CD1c-positive myeloid dendritic cell (primary cell): ENCODE data around the gene CHRNB1.
A peak's percentile ranks its signal among the peaks of the same experiment; 100 is the strongest.

Source experiments
- DNase-seq: peaks from one replicate; pipeline ENCODE4 v3.0.0-alpha.2; 2016; ENCODE audit errors: extremely low spot score

The CHRNB1 gene, protein sequence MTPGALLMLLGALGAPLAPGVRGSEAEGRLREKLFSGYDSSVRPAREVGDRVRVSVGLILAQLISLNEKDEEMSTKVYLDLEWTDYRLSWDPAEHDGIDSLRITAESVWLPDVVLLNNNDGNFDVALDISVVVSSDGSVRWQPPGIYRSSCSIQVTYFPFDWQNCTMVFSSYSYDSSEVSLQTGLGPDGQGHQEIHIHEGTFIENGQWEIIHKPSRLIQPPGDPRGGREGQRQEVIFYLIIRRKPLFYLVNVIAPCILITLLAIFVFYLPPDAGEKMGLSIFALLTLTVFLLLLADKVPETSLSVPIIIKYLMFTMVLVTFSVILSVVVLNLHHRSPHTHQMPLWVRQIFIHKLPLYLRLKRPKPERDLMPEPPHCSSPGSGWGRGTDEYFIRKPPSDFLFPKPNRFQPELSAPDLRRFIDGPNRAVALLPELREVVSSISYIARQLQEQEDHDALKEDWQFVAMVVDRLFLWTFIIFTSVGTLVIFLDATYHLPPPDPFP

GRCh38 chr17:7444682-7445618 is at the start of gene CHRNB1:
Gene CHRNB1, plus strand, starts transcription at chr17:7445061. Its CDS starts 67 bp downstream, at chr17:7445128.
- peak; percentile 65 for DNase-seq

DNA sequence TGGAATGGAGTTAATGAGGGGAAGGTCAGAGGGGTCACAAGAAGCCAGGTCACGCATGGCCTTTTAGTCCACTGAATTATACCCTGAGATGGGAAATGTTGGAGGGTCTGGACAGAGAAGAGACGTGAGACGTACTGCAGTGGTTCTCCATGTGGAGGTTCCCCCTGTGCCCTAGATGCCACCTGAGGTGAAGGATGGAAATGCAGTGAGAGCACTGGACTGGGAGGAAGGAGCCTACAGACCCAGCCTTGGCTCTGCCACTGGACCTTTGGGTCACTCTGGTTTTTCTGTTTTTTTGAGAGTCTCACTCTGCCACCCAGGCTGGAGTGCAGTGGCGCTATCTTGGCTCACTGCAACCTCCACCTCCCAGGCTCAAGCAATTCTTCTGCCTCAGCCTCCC is 48.7 kb upstream of the CHRNB1 start:
- no peak for DNase-seq

DNA sequence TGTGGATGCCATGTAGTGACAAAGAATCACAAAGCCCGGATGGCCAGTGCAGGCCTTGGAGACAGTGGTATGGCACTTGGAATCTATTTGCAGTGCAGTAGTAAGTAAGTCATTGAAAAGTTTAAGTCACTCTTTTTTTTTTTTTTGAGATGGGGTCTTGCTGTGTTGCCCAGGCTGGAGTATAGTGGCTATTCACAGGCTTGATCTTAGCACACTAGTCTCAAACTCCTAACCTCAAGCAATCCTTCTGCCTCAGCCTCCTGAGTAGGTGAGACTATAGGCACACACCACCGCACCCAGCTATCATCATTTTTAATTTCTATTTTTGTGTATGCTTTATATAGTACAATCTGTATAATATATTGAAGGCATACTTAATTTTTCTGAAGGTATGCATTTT is 46.2 kb upstream of the CHRNB1 start:
- no peak for DNase-seq

- peak; percentile 41 for DNase-seq
Measured at GRCh38 chr17:7403043-7403726, 41.7 kb upstream of the CHRNB1 start.

DNA sequence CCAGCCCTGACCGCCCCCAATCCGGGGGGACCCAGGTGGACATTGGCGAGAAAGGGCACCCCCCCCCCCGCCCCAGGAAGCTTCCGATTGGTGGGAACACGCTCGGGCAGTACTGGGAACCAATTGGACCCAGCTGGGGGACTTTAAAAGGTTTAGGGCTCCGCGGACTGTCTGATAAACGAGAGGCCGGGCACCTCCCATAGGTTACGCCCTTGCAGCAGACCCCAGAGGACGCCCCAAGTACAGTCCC is 41.2 kb upstream of the CHRNB1 start:
- DNase-seq, result no peak

- DNase-seq, result peak; percentile 99
Measured at GRCh38 chr17:7403977-7404736, 40.7 kb upstream of the CHRNB1 start, which contains the start of gene TMEM256. Gene TMEM256, minus strand, starts transcription at chr17:7404097. Its CDS starts 13 bp downstream, at chr17:7404084.

GRCh38 chr17:7404737-7405349 is 40.0 kb upstream of the CHRNB1 start:
- DNase-seq, result peak; percentile 73

DNA sequence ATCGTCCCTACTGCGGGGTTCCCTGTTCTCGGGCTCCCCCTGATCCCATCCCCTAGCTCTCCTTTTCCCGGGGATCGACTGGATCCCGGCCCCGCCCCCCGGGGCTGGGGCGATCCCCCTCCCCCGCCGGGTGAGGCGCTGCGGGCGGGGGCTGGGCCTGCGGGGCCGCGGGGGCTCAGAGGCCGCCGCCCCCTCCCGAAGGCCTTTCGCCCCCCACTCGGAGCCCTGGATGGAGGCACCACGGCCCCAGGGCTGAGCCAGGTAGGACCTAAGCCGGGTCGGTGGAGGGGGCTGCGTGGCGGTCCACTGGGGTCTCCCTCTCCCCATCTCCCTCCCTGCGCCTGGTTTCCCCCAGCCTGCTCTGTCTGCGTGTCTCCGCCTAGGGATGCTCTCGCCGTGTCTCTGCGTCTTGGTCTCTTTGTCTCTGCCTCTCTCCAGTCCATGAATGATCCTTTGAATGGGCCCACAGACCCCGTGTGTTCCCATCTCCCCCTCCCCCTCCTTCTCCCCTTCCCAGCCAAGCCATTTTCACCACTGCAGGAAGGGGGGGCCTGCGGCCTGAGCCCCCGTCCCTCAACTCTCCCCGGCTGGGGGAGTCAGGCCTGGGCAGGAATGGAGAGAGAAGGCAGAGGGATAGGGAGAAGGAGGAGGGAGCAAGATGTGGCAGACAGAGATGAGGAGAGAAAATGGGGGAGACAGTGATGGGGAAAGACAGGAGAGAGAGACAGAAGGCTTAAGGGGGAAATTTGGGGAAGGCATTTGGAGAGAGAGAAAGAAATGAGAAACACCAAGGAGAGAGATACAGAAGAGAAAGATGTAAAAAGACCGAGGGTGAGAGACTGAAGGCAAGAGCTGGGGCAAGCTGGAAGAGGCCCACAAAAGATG is 39.3 kb upstream of the CHRNB1 start:
- DNase-seq, result no peak

DNA sequence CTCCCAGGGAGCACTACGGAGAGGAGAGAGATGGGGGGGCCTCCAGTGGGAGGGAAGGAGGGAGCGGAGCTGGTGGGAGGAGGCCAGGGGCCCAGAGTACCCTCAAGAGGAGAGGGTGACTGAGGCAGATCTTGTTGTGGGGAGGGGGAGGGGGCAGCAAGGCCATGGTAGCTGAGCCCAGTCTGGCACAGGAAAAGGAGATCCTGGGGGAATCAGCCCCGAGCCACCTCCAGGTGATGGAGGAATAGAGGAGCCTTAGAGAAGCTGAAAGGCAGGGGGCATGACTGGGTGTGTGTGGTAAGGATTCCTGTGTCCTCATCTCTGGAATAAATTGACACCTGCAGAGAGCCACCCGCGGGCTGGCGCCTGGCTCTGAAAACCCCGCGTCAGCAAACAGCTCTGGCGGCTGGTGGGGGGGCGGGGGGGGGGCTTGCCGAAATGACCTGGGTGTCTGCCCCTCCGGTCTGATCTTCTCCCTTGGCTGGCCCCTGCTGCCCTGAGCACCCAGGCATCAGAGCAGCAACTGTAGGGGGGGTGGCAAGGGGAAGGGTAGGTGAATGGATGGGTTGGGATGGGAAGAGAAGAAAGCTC is 38.5 kb upstream of the CHRNB1 start:
- no peak for DNase-seq

- no peak for DNase-seq
Measured at GRCh38 chr17:7407082-7407481, 37.8 kb upstream of the CHRNB1 start.

- no peak for DNase-seq
Measured at GRCh38 chr17:7407485-7408251, 37.2 kb upstream of the CHRNB1 start, which contains the start of gene NLGN2. Gene NLGN2, plus strand, starts transcription at chr17:7407845. Its CDS starts 411 bp downstream, at chr17:7408256.

DNA sequence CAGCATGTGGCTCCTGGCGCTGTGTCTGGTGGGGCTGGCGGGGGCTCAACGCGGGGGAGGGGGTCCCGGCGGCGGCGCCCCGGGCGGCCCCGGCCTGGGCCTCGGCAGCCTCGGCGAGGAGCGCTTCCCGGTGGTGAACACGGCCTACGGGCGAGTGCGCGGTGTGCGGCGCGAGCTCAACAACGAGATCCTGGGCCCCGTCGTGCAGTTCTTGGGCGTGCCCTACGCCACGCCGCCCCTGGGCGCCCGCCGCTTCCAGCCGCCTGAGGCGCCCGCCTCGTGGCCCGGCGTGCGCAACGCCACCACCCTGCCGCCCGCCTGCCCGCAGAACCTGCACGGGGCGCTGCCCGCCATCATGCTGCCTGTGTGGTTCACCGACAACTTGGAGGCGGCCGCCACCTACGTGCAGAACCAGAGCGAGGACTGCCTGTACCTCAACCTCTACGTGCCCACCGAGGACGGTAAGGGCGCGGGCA is 36.6 kb upstream of the CHRNB1 start:
- peak; percentile 25 for DNase-seq

DNA sequence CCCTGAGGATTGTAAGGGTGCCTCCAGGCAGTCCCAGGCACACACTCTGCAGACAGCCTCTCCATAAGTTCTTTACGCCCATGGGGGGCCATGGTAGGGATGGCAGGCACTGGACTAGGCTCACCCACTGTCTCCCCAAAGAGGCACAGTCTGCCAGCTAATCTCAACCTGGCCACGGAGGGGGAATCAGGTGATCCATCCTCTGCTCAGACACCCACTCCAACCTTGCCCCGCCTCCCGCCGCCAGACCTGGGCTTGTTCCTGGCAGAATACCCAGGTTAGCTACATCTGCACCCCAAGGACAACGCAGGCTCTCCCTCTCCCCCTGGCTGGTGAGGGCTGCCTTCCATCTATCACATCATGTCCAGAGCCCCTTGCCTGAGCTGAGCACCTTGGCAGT is 36.0 kb upstream of the CHRNB1 start:
- no peak for DNase-seq

DNA sequence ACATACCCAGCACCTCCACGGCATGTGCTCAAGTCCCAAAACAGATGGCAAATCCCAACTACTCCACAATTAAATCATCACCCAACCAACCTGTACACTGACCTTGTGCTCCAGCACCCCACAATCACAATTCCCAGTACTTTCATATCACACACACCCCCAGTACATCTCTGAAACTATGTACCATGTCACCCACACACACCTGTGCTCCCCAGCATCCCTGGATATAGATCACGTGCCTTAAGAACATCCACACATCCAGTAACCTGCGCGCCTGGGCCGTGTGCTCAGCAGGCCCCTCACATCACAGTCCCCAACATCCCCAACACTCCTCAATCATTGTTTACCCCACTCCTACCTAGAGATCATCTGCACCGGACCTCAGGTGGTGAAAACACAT is 35.1 kb upstream of the CHRNB1 start:
- DNase-seq, result no peak

- no peak for DNase-seq
Measured at GRCh38 chr17:7410634-7411426, 34.0 kb upstream of the CHRNB1 start.

DNA sequence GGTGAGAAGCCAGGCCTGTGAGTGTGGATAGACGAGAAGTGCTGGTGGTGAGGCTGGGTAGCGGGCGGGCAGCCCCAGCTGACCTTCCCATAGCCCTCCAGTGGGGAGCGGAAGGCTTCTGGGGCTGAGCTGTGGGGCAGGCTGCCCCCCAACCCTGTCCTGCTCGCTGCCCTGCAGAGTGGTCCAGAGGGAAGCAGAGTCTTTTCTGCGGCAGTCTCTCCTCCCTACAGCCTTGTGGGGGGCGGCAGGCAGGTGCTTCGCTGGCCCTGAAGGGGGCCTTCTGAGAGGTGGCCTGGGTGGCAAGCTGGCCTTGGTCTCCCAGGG is 33.5 kb upstream of the CHRNB1 start:
- no peak for DNase-seq

- DNase-seq, result no peak
Measured at GRCh38 chr17:7413346-7413985, 31.4 kb upstream of the CHRNB1 start.
